GM21381 (cell line): ENCODE measurements around the gene GALNT11.
"Not testable (repeated sequence)": the region's sequence is repeated elsewhere in the genome, so short reads cannot be mapped to it uniquely, and the experiment has no call there.

Experiments
- ATAC-seq: cut with Tn5 transposase; IDR thresholded peaks from one replicate; pipeline ENCODE4 v1.9.1; 2021; ENCODE audit warnings: mild to moderate bottlenecking, moderate library complexity; ENCODE audit not compliant: unreplicated experiment

Gene GALNT11

GRCh38 chr7:152074673-152075072 is 49.2 kb downstream of the GALNT11 start:
- no peak for ATAC-seq

- not testable (repeated sequence) for ATAC-seq
Observed at GRCh38 chr7:152075379-152075778, 49.9 kb downstream of the GALNT11 start.

GRCh38 chr7:152076324-152076821 is 50.9 kb downstream of the GALNT11 start:
- no peak for ATAC-seq

- ATAC-seq, result no peak
Observed at GRCh38 chr7:152076940-152077933, 51.8 kb downstream of the GALNT11 start.

GRCh38 chr7:152078025-152078424 is 52.6 kb downstream of the GALNT11 start:
- no peak for ATAC-seq

- no peak for ATAC-seq
Observed at GRCh38 chr7:152078786-152079185, 53.3 kb downstream of the GALNT11 start.

GRCh38 chr7:152081088-152081487 is 55.6 kb downstream of the GALNT11 start:
- ATAC-seq, result no peak

GRCh38 chr7:152082073-152082721 is 56.7 kb downstream of the GALNT11 start:
- not testable (repeated sequence) for ATAC-seq

GRCh38 chr7:152085131-152085530 is 59.7 kb downstream of the GALNT11 start:
- no peak for ATAC-seq

GRCh38 chr7:152086513-152086912 is 61.0 kb downstream of the GALNT11 start:
- no peak for ATAC-seq

- ATAC-seq, result no peak
Observed at GRCh38 chr7:152089183-152089582, 63.7 kb downstream of the GALNT11 start.

GRCh38 chr7:152090747-152091146 is 65.3 kb downstream of the GALNT11 start:
- no peak for ATAC-seq

- no peak for ATAC-seq
Observed at GRCh38 chr7:152093717-152094116, 68.2 kb downstream of the GALNT11 start.

- no peak for ATAC-seq
Observed at GRCh38 chr7:152095771-152096170, 70.3 kb downstream of the GALNT11 start.

GRCh38 chr7:152097330-152097729 is 71.9 kb downstream of the GALNT11 start:
- no peak for ATAC-seq

GRCh38 chr7:152103066-152103465 is 77.6 kb downstream of the GALNT11 start:
- ATAC-seq, result no peak

- ATAC-seq, result no peak
Observed at GRCh38 chr7:152103691-152104090, 78.2 kb downstream of the GALNT11 start.

GRCh38 chr7:152105205-152105604 is 79.7 kb downstream of the GALNT11 start:
- no peak for ATAC-seq

GRCh38 chr7:152106990-152107389 is 81.5 kb downstream of the GALNT11 start:
- no peak for ATAC-seq

GRCh38 chr7:152107945-152108344 is 82.5 kb downstream of the GALNT11 start:
- ATAC-seq, result no peak

- no peak for ATAC-seq
Observed at GRCh38 chr7:152108359-152108758, 82.9 kb downstream of the GALNT11 start.

- no peak for ATAC-seq
Observed at GRCh38 chr7:152112829-152113228, 87.4 kb downstream of the GALNT11 start.
